VCaP (cell line): Measurements from ENCODE around the gene GLIS1.

Source experiments
- H3K27ac ChIP-seq: fragments of 450-650 bp; 2 replicates; pipeline ENCODE4 v1.5.1; 2017
- CTCF ChIP-seq: fragments of 450-650 bp; conservative IDR thresholded peaks from 2 replicates; pipeline ENCODE4 v1.5.1; 2017; ENCODE audit warnings: mild to moderate bottlenecking, moderate library complexity

The GLIS1 gene

GRCh38 chr1:53460666-53461322 lies 278.2 kb downstream of the GLIS1 start:
- TF ChIP-seq CTCF = no peak
- no peak overlapping the region for H3K27ac ChIP-seq

GRCh38 chr1:53460211-53460634 lies 278.7 kb downstream of the GLIS1 start:
- TF ChIP-seq CTCF = no peak
- H3K27ac ChIP-seq = no peak overlapping the region

- H3K27ac ChIP-seq = no peak within 1 kb of the TSS
- TF ChIP-seq CTCF = no peak
Measured at GRCh38 chr1:53459321-53460175, 279.4 kb downstream of the GLIS1 start, which contains the start of gene DMRTB1. Gene DMRTB1, plus strand, starts transcription at chr1:53459399. Its CDS starts 55 bp downstream, at chr1:53459454.

GRCh38 chr1:53458634-53459033 lies 280.3 kb downstream of the GLIS1 start:
- TF ChIP-seq CTCF = no peak
- no peak overlapping the region for H3K27ac ChIP-seq
